B cell (primary cell): ENCODE measurements around the gene MLH1. TPM values are rescaled to one million over a fixed set of nuclear protein-coding genes. Genes with fewer than 3 reads are reported as not detected.

ENCODE experiments used
- ATAC-seq: fragments of 200-7000 bp; cut with Tn5 transposase; one replicate; pipeline ENCODE4 v1.10.0; 2021; ENCODE audit warnings: low read depth, mild to moderate bottlenecking, moderate number of reproducible peaks, moderate library complexity
- CTCF ChIA-PET: fragments of 350-600 bp; sonication (Branson Sonifier 250); formaldehyde crosslinking; loops from one replicate; lab custom pipeline; 2021; ENCODE audit warnings: antibody characterized with exemption, inconsistent platforms; lab: Charles Lee
- POLR2A ChIA-PET: fragments of 350-600 bp; sonication (Branson Sonifier 250); formaldehyde crosslinking; loops from one replicate; lab custom pipeline; 2021; ENCODE audit warnings: antibody characterized with exemption; lab: Charles Lee
- DNase-seq: peaks from one replicate; pipeline ENCODE4 v3.0.0; 2013
- H2AFZ ChIP-seq: 2 replicates; pipeline ENCODE4 v1.6.1; 2012; ENCODE audit warnings: mild to moderate bottlenecking, low read depth, low read length; ENCODE audit not compliant: insufficient read depth, poor library complexity, severe bottlenecking
- H3K27ac ChIP-seq, 2 donors: 1 replicate in 1 of 2; 2 replicates in 1 of 2; pipeline ENCODE4 v1.5.1; 2012 to 2013; ENCODE audit warnings: low read length in 2 of 2, mild to moderate bottlenecking in 2 of 2, moderate library complexity in 1 of 2
- H3K27me3 ChIP-seq, 4 experiments: fragments of 200-600 bp in 1 of 4; sonication (generic) in 1 of 4; replicated peaks in 1 of 4; 1 replicate in 2 of 4; 2 replicates in 2 of 4; pipeline versions ENCODE4 v1.6.1 to v1.7.0; 2013 to 2016; ENCODE audit warnings: low read length in 3 of 4, mild to moderate bottlenecking in 2 of 4, mixed read lengths in 1 of 4, moderate library complexity in 1 of 4; ENCODE audit not compliant: insufficient read depth in 4 of 4, control insufficient read depth in 3 of 4; ENCODE audit errors: control extremely low read depth in 1 of 4
- H3K36me3 ChIP-seq, 2 experiments: replicated peaks in 1 of 2; 1 replicate in 1 of 2; 2 replicates in 1 of 2; pipeline versions ENCODE4 v1.6.1 to v1.7.1; 2013; ENCODE audit warnings: low read length in 1 of 2; ENCODE audit not compliant: insufficient read depth in 2 of 2, control insufficient read depth in 1 of 2; ENCODE audit errors: control extremely low read depth in 1 of 2, extremely low read depth in 1 of 2
- H3K4me1 ChIP-seq, 2 donors: fragments of 200-600 bp in 1 of 2; sonication (generic) in 1 of 2; 1 replicate in 1 of 2; 2 replicates in 1 of 2; pipeline versions ENCODE4 v1.5.1 to v1.6.1; 2013 to 2017; ENCODE audit warnings: low read length in 2 of 2; ENCODE audit not compliant: control insufficient read depth in 2 of 2, insufficient read depth in 2 of 2
- H3K4me2 ChIP-seq: replicated peaks from 2 replicates; pipeline ENCODE3; 2012; ENCODE audit warnings: mild to moderate bottlenecking, low read depth, low read length; ENCODE audit not compliant: poor library complexity, severe bottlenecking
- H3K4me3 ChIP-seq, 5 experiments: fragments of 200-600 bp in 1 of 5; sonication (generic) in 1 of 5; 1 replicate in 3 of 5; 2 replicates in 2 of 5; pipeline versions ENCODE4 v1.5.1 to v1.7.0; 2011 to 2016; ENCODE audit warnings: low read length in 4 of 5, mild to moderate bottlenecking in 4 of 5, low read depth in 2 of 5, control low read depth in 1 of 5, moderate library complexity in 1 of 5; ENCODE audit not compliant: insufficient read depth in 1 of 5; ENCODE audit errors: control extremely low read depth in 1 of 5, extremely low read depth in 1 of 5
- H3K79me2 ChIP-seq: fragments of 200-600 bp; sonication (generic); one replicate; pipeline ENCODE4 v1.6.0; 2016; ENCODE audit warnings: low read length; ENCODE audit not compliant: control insufficient read depth, insufficient read depth
- H3K9ac ChIP-seq: fragments of 200-600 bp; sonication (generic); 2 replicates; pipeline ENCODE4 v1.6.1; 2017; ENCODE audit warnings: mild to moderate bottlenecking, low read length, moderate library complexity
- H3K9me3 ChIP-seq, 3 donors: one replicate each; pipeline versions ENCODE4 v1.6.1 to v1.7.1; 2013; ENCODE audit warnings: low read length in 2 of 3; ENCODE audit not compliant: control insufficient read depth in 2 of 3, insufficient read depth in 1 of 3; ENCODE audit errors: control extremely low read depth in 1 of 3
- H4K20me1 ChIP-seq: 2 replicates; pipeline ENCODE4 v1.6.0; 2012; ENCODE audit warnings: mild to moderate bottlenecking, low read length; ENCODE audit not compliant: insufficient read depth, control insufficient read depth, poor library complexity, severe bottlenecking
- H3K27ac Mint-ChIP-seq: one replicate; pipeline ENCODE4 v1.8.0; 2021; ENCODE audit warnings: mixed read lengths
- H3K27me3 Mint-ChIP-seq: one replicate; pipeline ENCODE4 v1.8.0; 2021; ENCODE audit warnings: mixed read lengths
- H3K4me1 Mint-ChIP-seq: one replicate; pipeline ENCODE4 v1.8.0; 2021; ENCODE audit warnings: mixed read lengths
- H3K4me3 Mint-ChIP-seq: one replicate; pipeline ENCODE4 v1.8.0; 2021; ENCODE audit warnings: mixed read lengths
- H3K9me3 Mint-ChIP-seq: one replicate; pipeline ENCODE4 v1.8.0; 2022; ENCODE audit warnings: mixed read lengths; ENCODE audit not compliant: insufficient read depth
- CTCF ChIP-seq: fragments of 200-600 bp; IDR thresholded peaks from one replicate; pipeline ENCODE4 v1.8.0; 2022; ENCODE audit warnings: antibody characterized with exemption, mild to moderate bottlenecking
- EZH2 ChIP-seq: IDR thresholded peaks from 2 replicates; pipeline ENCODE4 v1.6.1; 2012; ENCODE audit warnings: borderline replicate concordance, low read depth, mild to moderate bottlenecking, moderate library complexity, low read length; ENCODE audit not compliant: insufficient read depth, poor library complexity, severe bottlenecking
- WGBS: methylation state at CpG from one replicate; pipeline ENCODE4 v1.1.5; 2013; ENCODE audit warnings: missing lambda C conversion rate; ENCODE audit not compliant: insufficient coverage; 5-methylcytosine and 5-hydroxymethylcytosine counted together
- intact Hi-C: fragments of 100-400 bp; cut with micrococcal nuclease; formaldehyde crosslinking; loops from one replicate; pipeline ENCODE4 v1.10.0; 2022
- polyA plus RNA-seq: library from polyadenylated mRNA; depleted of rRNA; stranded (reverse); fragments of >200 nt; gene quantifications from 2 replicates; pipeline ENCODE4 v1.2.3, GENCODE V29; 2012
- total RNA-seq, 2 donors: library from RNA; stranded (reverse); fragments of 120-200 nt in 1 of 2; gene quantifications; 1 replicate in 1 of 2; 2 replicates in 1 of 2; pipeline versions ENCODE4 v1.2.3 to v1.2.4, GENCODE V29; 2013 to 2022

The MLH1 gene
- total and polyA plus RNA-seq, 2 donors (not counting 1 experiment from before 2014, with no cell fraction given) = 22.4 to 38.5 TPM

GRCh38 chr3:36965440-36965839 is 27.9 kb upstream of the MLH1 start:
- H2AFZ ChIP-seq = no peak overlapping the region
- no peak overlapping the region for H3K4me3 Mint-ChIP-seq
- peaks cover 28% of the 10 kb centered on the region for H3K4me1 Mint-ChIP-seq

More at GRCh38 chr3:36965440-36965839, 27.9 kb upstream of the MLH1 start:
- no peaks in the 10 kb centered on the region for H3K27me3 Mint-ChIP-seq
- Histone ChIP-seq H3K27me3 (no peaks in the 10 kb centered on the region), H3K4me1 (peaks cover 25 to 28% of the 10 kb centered on the region in 2 donors), H3K9ac (no peak overlapping the region), H3K79me2 (no peaks in the 10 kb centered on the region), H3K4me3 (no peak overlapping the region), H4K20me1 (no peaks in the 10 kb centered on the region), H3K9me3 (no peaks in the 10 kb centered on the region), H3K4me2 (peak overlapping the region; percentile 0), H3K36me3 (no peaks in the 10 kb centered on the region), H3K27ac (no peak overlapping the region)
- POLR2A ChIA-PET = interaction anchor here (0.6 kb wide), 1 partner anchor 24 kb away, joined by 7 read pairs; no protein-coding TSS in a partner anchor
- 80% methylated on average over 1 of the region's 3 CpGs for WGBS
- no peak overlapping the region for H3K27ac Mint-ChIP-seq
- intact Hi-C loops = no loop called here
- no peak for ATAC-seq
- TF ChIP-seq EZH2 (no peak), CTCF (no peak)
- CTCF ChIA-PET = interaction anchor here (0.6 to 1.2 kb wide), 2 partner anchors 9 to 93 kb away, joined by 3 to 4 read pairs; no protein-coding TSS in a partner anchor
- no peak for DNase-seq
- H3K9me3 Mint-ChIP-seq = no peaks in the 10 kb centered on the region
